ENCODE measurements around the gene FGF23.

DNA sequence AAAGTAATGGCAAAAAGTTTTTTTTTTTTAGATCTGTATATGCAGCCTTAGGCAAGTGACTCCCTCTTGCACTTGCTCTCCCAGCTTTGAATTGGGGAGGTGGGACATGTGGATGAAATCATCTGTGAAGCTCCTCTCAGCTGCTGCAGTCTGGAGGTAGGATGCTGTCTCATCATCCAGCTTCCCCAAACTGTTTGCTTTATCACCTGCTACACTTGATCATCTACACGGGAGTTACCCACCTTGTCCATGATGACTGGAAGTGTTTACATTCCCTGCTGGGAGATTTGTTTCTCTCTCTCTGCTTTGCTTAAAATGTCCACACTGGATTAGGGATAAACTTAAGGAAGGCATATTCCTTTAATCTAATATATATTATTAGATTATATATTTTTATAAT lies 8.5 kb upstream of the FGF23 start:
- TF ChIP-seq POLR2A (IDR thresholded peaks at IDR 0.05; ENCODE audit: low read length) (no peak), GATA1 (IDR thresholded peaks at IDR 0.05; ENCODE audit: low read depth, low read length) (no peak)

Measured in erythroblast (primary cell).